ENCODE results near the gene PCDHB5. TPM values are rescaled to one million over a fixed set of nuclear protein-coding genes. Genes with fewer than 3 reads are reported as not detected.
"Not testable (repeated sequence)": the region's sequence is repeated elsewhere in the genome, so short reads cannot be mapped to it uniquely, and the experiment has no call there.

Gene PCDHB5
- under 1 TPM; 0.10 to 0.66 TPM for total RNA-seq

DNA sequence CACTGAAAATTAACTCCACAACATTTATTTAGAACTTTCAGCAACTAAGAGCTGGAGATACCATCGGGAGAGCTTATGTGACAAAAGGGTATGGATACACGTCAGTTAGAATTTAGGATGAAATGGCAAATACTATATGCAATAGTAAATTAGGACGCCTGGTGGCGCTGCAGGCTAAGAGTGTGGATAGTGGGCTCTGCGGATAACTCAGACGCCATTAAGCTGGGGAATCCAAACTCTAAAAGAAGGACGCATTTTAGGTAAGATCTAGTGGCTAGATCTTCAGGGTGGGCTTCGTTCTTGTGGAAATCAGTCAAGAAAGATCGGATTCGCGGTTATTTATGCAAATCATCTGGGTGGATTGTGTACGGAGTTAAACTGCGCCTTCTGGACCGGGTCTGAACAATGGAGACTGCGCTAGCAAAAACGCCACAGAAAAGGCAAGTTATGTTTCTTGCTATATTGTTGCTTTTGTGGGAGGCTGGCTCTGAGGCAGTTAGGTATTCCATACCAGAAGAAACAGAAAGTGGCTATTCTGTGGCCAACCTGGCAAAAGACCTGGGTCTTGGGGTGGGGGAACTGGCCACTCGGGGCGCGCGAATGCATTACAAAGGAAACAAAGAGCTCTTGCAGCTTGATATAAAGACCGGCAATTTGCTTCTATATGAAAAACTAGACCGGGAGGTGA is at the start of gene PCDHB5:
TSS of gene PCDHB5 (plus strand) at position 177 of the 688 bp plus-strand sequence. CDS start at position 406, 229 bp downstream.
- H3K4me1 ChIP-seq: no peaks in the 10 kb centered on the region
- no peak for DNase-seq
- H3K4me3 ChIP-seq: no peak within 1 kb of the TSS

DNA sequence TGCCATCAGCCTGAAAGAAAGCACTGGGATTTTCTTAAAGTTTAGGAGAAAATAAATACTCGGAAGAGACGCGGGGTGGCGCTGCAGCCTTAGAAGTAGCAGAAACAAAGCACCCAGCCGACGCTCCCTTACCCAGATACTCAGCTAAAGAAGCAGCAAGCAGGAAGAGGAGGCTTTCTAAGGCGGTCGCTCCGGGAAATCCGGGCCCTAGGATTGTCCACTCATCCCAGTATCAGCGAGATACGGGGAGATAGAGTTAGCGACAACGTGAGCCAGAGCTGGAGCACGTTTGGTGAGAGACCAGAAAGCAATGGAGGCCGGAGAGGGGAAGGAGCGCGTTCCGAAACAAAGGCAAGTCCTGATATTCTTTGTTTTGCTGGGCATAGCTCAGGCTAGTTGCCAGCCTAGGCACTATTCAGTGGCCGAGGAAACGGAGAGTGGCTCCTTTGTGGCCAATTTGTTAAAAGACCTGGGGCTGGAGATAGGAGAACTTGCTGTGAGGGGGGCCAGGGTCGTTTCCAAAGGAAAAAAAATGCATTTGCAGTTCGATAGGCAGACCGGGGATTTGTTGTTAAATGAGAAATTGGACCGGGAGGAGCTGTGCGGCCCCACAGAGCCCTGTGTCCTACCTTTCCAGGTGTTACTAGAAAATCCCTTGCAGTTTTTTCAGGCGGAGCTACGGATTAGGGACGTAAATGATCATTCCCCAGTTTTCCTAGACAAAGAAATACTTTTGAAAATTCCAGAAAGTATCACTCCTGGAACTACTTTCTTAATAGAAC is 40.3 kb upstream of the PCDHB5 start, which contains the start of gene PCDHB2:
TSS of gene PCDHB2 (plus strand) at position 135 of the 782 bp plus-strand sequence. CDS start at position 311, 176 bp downstream.
- H3K9ac ChIP-seq (ENCODE audit: low read depth in 2 of 2, low read length in 2 of 2): no peak within 1 kb of the TSS
- intact Hi-C loops (cut with DNase I): no loop called here
- no peak for TF ChIP-seq CTCF (IDR thresholded peaks at IDR 0.05)
- DNase-seq: no peak
- H3K4me1 ChIP-seq: no peaks in the 10 kb centered on the region
- no peaks in the 10 kb centered on the region for H3K27me3 ChIP-seq
- no peaks in the 10 kb centered on the region for H3K9me3 ChIP-seq
- no peak within 1 kb of the TSS for H3K27ac ChIP-seq
- H3K4me3 ChIP-seq: no peak within 1 kb of the TSS
- no peaks in the 10 kb centered on the region for H3K36me3 ChIP-seq

More for the DNA sequence above, at the start of gene PCDHB5:
- intact Hi-C loops (cut with DNase I): no loop called here
- Histone ChIP-seq H3K27ac (no peak within 1 kb of the TSS), H3K9ac (ENCODE audit: low read depth in 2 of 2, low read length in 2 of 2) (no peak within 1 kb of the TSS), H3K27me3 (no peaks in the 10 kb centered on the region), H3K9me3 (no peaks in the 10 kb centered on the region), H3K36me3 (no peaks in the 10 kb centered on the region)
- no peak for TF ChIP-seq CTCF (IDR thresholded peaks at IDR 0.05)

DNA sequence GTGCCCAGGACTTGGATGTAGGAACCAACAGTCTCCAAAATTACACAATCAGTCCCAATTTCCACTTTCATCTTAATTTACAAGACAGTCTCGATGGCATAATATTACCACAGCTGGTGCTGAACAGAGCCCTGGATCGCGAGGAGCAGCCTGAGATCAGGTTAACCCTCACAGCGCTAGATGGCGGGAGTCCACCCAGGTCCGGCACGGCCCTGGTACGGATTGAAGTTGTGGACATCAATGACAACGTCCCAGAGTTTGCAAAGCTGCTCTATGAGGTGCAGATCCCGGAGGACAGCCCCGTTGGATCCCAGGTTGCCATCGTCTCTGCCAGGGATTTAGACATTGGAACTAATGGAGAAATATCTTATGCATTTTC is 39.8 kb upstream of the PCDHB5 start:
- H3K9me3 ChIP-seq: no peaks in the 10 kb centered on the region
- H3K27ac ChIP-seq: no peak overlapping the region
- H3K4me3 ChIP-seq: no peak overlapping the region
- no peak overlapping the region for H3K9ac ChIP-seq (ENCODE audit: low read depth in 2 of 2, low read length in 2 of 2)
- TF ChIP-seq CTCF (IDR thresholded peaks at IDR 0.05): no peak
- H3K4me1 ChIP-seq: no peaks in the 10 kb centered on the region
- intact Hi-C loops (cut with DNase I): no loop called here
- H3K36me3 ChIP-seq: no peaks in the 10 kb centered on the region
- H3K27me3 ChIP-seq: no peaks in the 10 kb centered on the region
- DNase-seq: no peak

- H3K27ac ChIP-seq; H3K9ac ChIP-seq (ENCODE audit: low read depth in 2 of 2, low read length in 2 of 2); intact Hi-C loops (cut with DNase I); H3K9me3 ChIP-seq; H3K4me3 ChIP-seq; DNase-seq; H3K36me3 ChIP-seq; H3K4me1 ChIP-seq; H3K27me3 ChIP-seq: not testable (repeated sequence)
Observed at GRCh38 chr5:141096181-141096580, 38.8 kb upstream of the PCDHB5 start.

DNA sequence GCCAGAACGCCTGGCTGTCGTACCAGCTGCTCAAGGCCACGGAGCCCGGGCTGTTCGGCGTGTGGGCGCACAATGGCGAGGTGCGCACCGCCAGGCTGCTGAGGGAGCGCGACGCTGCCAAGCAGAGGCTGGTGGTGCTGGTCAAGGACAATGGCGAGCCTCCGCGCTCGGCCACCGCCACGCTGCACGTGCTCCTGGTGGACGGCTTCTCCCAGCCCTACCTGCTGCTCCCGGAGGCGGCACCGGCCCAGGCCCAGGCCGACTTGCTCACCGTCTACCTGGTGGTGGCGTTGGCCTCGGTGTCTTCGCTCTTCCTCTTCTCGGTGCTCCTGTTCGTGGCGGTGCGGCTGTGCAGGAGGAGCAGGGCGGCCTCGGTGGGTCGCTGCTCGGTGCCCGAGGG is 38.4 kb upstream of the PCDHB5 start:
- H3K9ac ChIP-seq (ENCODE audit: low read depth in 2 of 2, low read length in 2 of 2); H3K27ac ChIP-seq; H3K4me1 ChIP-seq; H3K4me3 ChIP-seq; H3K9me3 ChIP-seq; H3K27me3 ChIP-seq; DNase-seq; H3K36me3 ChIP-seq; intact Hi-C loops (cut with DNase I): not testable (repeated sequence)

DNA sequence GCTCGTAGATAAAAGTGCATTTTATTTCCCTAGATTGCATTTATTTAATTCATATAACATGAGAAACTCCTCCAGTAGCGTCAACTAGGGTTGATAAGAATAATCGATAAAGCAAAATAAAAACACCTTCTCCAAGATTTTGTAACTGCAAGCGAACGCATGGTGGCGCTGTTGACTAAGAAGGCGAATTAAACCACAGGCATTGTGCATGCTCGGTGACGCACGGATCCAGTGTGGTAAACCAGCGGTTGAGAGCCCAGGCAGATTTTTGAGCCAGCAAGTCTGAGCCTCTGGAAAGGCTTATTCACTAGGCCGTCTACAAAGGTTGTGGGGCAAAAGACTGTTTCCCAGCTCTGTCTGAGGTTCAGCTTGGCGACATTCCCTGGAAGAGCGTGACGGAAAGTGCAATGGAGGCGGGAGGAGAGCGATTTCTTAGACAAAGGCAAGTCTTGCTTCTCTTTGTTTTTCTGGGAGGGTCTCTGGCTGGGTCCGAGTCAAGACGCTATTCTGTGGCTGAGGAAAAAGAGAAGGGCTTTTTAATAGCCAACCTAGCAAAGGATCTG is 34.7 kb upstream of the PCDHB5 start, which contains the start of gene PCDHB3:
TSS of gene PCDHB3 (plus strand) at position 231 of the 563 bp plus-strand sequence. CDS start at position 408, 177 bp downstream.
- no peak for TF ChIP-seq CTCF (IDR thresholded peaks at IDR 0.05)
- Histone ChIP-seq H3K9ac (ENCODE audit: low read depth in 2 of 2, low read length in 2 of 2) (no peak within 1 kb of the TSS), H3K4me1 (no peaks in the 10 kb centered on the region), H3K36me3 (no peaks in the 10 kb centered on the region), H3K9me3 (no peaks in the 10 kb centered on the region), H3K27me3 (no peaks in the 10 kb centered on the region), H3K4me3 (no peak within 1 kb of the TSS), H3K27ac (no peak within 1 kb of the TSS)
- intact Hi-C loops (cut with DNase I): no loop called here
- no peak for DNase-seq

Data from colonic mucosa (tissue), 4 donors.